Measurements from ENCODE around the gene RSPRY1.

- TF ChIP-seq POLR2AphosphoS5 (IDR thresholded peaks at IDR 0.05; ENCODE audit: low read depth) = no peak
- TF ChIP-seq, protein P1, sequence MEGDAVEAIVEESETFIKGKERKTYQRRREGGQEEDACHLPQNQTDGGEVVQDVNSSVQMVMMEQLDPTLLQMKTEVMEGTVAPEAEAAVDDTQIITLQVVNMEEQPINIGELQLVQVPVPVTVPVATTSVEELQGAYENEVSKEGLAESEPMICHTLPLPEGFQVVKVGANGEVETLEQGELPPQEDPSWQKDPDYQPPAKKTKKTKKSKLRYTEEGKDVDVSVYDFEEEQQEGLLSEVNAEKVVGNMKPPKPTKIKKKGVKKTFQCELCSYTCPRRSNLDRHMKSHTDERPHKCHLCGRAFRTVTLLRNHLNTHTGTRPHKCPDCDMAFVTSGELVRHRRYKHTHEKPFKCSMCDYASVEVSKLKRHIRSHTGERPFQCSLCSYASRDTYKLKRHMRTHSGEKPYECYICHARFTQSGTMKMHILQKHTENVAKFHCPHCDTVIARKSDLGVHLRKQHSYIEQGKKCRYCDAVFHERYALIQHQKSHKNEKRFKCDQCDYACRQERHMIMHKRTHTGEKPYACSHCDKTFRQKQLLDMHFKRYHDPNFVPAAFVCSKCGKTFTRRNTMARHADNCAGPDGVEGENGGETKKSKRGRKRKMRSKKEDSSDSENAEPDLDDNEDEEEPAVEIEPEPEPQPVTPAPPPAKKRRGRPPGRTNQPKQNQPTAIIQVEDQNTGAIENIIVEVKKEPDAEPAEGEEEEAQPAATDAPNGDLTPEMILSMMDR (IDR thresholded peaks at IDR 0.05; ENCODE audit: insufficient read depth, low read length) = no peak
Measured at GRCh38 chr16:57175896-57176295, 10.2 kb upstream of the RSPRY1 start.

Measured in HL-60 (cell line).